HG02938 (cell line): ENCODE measurements around the gene RUVBL1.
"Not testable (repeated sequence)": the region's sequence is repeated elsewhere in the genome, so short reads cannot be mapped to it uniquely, and the experiment has no call there.

Experiments
- ATAC-seq: cut with Tn5 transposase; IDR thresholded peaks from one replicate; pipeline ENCODE4 v1.9.1; 2021; ENCODE audit warnings: mild to moderate bottlenecking, moderate library complexity; ENCODE audit not compliant: unreplicated experiment

RUVBL1 gene

GRCh38 chr3:128123538-128124368, at the start of gene RUVBL1:
TSS of gene RUVBL1 (minus strand) at chr3:128123812. CDS start at chr3:128123724, 88 bp downstream.
- ATAC-seq: peak; percentile 97

GRCh38 chr3:128173200-128173599, 49.6 kb upstream of the RUVBL1 start:
- ATAC-seq: no peak

DNA sequence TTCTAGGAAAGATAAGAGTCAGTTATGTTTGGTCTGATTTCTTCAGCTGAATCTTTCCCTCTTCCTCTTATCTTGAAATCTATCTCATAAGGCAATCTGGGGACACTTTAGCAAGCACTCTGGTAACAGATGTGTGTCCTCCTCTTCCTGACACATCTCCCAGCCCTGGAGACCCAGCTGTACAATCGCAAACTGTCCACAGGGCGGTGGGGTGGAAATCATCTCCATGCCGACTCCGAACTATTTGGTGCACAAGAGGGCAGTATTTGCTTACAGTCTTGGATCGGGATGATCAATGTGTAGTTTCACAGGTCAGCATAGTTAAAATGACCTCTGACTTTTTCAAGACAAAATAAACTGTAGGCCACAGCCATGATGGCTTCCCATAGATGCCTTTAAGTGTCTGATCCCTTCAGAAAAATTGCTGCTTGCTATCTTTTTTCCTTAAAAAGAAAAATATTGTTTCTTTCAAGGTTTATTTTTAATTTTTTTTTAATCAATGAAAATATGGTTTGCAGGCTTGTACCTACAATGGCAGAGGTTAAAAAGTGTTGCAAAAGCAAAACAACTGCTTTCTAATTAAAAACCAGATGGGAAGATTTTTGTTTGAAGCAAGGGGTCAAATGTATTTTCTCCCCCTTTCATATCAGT, 47.4 kb upstream of the RUVBL1 start:
- no peak for ATAC-seq

DNA sequence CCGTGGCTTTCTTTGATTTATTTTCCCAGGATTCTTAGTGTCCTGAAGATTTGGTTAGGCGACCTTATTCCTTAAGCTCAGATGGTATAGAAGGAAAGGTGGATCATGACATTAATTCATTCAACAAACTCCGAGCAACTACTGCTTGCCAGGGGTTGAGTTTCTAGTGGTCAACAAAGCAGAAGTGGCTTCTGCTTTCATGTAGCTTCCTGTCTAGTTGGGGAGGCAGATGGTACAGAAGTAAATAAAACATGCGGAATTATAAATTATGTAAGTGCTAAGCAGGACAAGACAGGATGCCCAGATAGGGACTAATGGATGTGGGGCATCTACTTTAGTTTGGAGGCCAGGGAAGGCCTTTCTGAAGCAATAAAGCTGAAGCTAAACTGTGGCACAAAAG, 45.2 kb upstream of the RUVBL1 start:
- ATAC-seq: no peak

DNA sequence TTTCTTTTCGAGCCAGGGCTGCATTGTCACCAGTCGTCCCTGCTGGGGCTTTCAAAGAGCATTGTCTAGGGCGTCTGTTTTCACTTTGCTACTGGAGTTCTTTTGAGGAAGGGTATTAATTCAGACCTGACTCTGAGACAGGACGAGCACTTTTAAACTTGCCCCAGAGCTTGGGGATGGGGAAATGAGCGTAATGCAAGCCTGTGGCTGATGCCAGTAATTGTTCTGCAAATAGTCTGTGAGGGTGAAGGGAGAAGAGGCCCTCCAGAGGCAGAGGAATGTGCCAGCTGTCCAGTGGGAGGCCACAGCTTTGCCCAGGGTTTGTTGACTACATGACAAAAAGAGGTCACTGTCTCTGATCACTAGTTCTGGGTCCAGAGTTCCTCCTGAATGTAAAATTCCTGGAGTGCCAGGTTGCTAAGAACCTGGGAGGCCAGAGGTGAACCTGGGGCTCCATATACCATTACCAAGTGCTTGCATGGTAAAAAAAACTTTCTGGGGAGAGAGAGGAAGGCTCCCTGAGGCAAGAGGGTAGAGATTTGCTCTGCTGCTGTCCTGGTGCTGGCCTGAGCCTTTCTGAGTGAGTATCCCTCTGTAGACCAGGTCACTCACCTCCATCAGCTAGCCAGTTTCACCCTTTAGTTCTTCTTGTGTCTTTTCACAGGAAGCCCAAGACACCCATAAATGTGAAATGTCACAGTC, 44.5 kb upstream of the RUVBL1 start:
- ATAC-seq: no peak

DNA sequence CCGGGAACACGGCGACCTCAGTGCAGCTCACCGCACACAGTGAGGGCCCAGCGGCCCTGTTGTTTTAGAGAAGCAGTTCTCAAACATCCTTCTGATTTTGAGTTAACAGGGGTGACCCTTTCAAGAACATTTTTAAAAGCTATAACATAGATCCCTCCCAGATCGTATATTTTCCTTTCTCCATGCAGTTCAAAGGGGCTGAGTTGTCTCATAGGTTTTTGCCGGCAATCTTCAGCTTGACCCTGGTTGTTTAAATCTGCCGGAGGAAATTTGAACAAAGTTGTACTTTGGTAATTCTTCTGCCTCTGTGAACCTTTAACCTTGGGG, 44.0 kb upstream of the RUVBL1 start:
- no peak for ATAC-seq

DNA sequence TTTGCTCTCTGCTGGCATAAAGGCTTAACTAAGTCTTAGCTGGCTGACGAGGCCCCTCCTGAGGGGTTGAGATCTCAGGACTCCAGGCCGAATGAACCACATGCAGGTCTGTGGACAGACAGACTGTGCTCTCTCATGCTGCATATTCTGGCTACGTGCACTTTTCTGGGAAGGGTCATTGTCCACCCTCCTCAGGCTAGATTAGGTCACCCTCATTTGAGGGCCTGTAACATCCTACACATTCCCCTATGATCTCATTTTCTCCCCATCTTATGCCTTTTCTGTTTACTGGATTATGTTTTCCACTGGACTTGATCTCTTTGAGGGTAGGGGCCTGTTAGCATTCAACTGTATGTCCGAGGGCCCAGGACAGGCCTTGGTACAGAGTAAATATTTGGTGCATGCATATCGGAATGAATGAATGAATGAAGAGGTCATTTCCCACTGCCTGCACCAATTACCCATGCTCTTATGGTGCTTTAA, 43.4 kb upstream of the RUVBL1 start:
- no peak for ATAC-seq

- ATAC-seq: no peak
Observed at GRCh38 chr3:128163432-128163831, 39.8 kb upstream of the RUVBL1 start.

DNA sequence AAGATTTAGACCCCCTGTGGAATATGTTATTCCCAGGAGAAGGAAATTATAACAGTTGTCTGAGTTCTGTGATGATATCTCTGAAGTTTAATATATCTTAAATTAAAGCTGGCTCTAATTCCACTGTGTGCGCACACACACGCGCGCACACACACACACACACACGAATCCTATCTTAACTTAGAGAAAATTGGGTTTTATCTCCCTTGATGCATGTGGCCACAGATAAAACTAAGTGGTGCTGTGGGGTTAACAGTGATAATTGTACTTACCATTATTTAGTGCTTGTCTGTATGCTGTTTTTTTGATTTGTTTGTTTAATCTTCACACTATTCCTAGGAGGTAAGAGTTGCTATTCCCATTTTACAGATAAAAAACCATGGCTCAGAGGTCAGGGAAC, 37.0 kb upstream of the RUVBL1 start:
- no peak for ATAC-seq

DNA sequence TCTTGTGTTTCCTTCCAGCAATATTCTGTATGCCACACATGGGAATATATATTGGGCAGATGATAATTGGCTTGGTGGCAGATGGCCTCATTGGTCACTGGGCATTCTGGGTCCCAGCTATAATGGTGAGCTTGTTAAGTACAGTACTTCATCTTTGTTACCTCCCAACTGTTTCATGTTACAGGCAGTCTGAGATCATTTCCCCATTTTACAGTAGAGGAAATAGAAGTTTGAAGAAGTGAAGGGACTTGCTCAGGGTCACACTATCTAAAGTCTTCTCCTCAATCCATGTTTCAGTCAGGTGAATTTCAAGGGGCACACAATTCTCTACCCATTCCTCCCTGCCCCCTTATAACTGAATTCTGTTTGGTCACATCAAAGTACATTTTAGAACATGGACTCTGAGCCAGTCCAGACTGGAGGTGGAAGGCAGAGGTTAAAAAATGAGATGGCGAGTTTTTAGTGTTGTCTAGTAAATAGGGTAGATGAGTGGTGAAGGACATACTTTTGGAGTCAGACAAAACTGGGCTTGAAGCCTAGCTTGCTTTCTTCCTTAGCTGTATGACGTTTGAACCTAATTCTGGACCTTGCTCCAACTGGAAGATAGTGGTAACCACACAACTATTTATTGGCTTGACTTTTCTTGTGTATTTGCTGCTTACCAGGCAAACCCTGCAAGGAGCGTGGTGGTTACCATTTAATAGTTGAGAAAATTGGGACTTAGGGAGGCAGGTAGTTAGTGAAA, 32.2 kb upstream of the RUVBL1 start:
- no peak for ATAC-seq

DNA sequence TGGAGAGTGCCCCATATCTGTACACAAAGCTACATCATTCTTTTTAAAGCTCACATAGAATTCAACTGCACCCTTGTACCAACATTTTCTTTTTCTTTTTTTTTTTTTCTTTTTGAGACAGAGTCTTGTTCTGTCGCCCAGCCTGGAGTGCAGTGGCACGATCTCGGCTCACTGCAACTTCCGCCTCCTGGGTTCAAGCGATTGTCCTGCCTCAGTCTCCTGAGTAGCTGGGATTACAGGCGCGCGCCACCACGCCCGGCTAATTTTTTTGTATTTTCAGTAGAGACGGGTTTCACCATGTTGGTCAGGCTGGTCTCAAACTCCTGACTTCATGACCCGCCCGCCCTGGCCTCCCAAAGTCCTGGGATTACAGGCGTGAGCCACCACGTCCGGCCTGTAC, 30.7 kb upstream of the RUVBL1 start:
- ATAC-seq: not testable (repeated sequence)

DNA sequence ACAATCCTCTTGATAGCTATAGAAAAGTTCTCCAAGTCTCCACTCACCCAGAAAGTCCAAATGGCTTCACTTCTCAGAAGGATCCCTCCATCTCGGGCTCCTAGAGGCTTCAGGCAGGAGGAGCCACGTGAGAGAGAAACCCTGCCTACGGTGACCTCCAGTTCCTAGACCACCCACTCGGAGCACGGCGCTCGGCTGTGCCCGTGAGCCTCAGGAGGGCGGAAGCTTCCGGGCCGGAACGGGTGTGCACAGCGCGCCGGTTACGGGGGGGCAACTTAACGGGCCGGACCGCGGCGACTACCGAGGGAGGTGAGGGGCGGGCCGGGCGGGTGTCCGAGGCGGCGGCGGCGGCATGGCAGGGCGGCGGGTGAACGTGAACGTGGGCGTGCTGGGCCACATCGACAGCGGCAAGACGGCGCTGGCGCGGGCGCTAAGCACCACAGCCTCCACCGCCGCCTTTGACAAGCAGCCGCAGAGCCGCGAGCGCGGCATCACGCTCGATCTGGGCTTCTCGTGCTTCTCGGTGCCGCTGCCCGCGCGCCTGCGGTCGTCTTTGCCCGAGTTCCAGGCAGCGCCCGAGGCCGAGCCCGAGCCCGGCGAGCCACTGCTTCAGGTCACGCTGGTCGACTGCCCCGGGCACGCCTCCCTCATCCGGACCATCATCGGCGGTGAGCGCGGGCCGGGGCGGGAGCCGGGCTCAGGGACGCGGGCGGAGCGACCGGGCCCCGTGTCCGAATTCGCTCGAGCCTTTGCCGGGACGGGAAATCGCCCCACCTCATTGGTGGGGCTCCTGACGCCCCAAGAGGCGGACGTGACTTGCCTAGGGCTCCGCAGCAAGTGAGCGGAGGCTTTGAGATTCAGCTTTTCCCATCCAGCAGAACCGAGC, 29.8 kb upstream of the RUVBL1 start, which contains the start of gene EEFSEC:
Gene EEFSEC (plus strand): TSS at position 326 of the 886 bp plus-strand sequence. CDS start 27 bp downstream, at position 353.
- peak; percentile 79 for ATAC-seq

DNA sequence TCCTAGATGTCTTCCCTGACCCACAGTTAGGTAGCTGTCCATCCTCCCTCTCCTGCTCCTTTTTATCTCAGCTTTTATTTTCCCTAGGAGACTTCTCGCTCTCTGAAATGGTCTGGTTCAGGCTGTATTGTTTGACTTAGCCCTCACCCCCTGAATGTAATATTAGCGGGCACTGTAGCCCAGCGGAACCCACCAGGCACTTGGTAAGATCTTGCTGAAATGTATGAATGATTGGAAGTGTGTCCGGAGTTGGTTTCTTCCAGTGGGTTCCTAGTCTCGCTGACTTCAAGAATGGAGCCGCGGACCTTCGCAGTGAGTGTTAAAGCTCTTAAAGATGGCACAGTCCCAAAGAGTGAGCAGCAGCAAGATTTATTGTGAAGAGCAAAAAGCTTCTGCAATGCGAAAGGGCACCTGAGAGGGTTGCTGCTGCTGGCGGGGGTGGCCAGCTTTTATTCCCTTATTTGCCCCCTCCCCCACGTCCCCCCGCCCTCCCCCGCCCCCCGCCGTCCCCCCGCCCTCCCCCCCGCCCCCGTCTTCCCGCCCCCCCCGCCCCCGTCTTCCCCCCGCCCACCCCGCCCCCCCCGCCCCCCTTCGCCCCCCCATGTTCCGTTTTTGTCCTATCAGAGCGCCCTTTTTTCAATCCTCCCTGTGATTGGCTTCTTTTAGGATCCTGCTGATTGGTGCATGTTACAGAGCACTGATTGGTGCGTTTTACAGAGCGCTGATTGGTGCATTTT, 29.0 kb upstream of the RUVBL1 start:
- ATAC-seq: peak; percentile 50

GRCh38 chr3:128151758-128152274, 28.2 kb upstream of the RUVBL1 start:
- ATAC-seq: no peak

DNA sequence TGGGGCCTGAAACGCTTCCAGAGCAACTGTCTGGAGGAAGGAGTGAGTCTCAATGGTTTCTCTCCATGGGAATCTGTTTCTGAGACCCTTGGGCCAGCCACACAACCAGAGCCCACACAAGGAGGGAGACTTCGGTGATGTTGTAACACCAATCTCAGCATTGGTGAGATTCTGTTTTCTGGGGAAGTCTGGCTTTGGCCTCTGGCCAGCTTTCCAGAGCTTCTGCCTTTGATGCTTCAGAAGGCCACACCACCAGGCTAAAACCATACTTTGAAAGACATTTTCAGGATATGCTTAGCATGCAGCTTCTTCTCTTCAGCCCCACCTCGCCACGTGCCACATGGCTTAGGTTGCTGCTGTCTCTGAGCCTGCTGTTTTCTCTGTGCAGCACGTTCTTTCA, 26.0 kb upstream of the RUVBL1 start:
- no peak for ATAC-seq

DNA sequence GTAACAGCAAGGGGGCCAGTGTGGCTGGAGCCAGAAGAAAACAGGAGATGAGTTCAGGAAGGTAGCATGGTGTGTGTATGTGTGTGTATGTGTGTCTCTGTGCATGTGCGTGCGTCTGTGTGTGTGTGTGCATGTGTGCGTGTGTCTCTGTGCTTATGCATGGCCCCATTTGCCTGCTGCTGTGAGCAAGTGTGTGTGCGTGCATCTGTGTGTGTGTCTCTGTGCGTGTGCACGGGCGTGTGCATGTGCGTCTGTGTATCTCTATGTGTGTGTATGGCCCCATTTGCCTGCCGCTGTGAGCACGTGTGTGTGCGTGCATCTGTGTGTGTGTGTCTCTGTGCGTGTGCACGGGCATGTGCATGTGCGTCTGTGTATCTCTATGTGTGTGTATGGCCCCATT, 22.6 kb upstream of the RUVBL1 start:
- ATAC-seq: no peak

DNA sequence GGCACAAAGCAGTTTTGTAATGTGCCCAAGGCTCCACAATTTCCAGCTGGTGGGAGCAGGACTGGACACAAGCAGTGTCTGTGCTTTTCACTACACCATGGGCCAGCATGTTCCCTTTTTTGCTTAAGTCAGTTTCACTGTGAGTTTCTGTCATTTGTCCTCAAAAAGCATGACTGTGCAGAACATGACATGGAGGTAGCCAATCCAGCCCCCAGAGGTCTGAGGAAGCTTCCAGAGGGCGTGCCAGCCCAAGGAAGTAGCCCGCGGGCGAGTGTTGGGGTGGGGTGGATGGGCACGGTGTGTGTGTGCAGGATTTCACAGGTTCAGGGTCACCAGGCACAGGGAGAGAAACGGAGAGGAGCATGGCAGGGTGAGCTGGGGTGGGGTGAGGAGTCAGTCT, 21.7 kb upstream of the RUVBL1 start:
- no peak for ATAC-seq

DNA sequence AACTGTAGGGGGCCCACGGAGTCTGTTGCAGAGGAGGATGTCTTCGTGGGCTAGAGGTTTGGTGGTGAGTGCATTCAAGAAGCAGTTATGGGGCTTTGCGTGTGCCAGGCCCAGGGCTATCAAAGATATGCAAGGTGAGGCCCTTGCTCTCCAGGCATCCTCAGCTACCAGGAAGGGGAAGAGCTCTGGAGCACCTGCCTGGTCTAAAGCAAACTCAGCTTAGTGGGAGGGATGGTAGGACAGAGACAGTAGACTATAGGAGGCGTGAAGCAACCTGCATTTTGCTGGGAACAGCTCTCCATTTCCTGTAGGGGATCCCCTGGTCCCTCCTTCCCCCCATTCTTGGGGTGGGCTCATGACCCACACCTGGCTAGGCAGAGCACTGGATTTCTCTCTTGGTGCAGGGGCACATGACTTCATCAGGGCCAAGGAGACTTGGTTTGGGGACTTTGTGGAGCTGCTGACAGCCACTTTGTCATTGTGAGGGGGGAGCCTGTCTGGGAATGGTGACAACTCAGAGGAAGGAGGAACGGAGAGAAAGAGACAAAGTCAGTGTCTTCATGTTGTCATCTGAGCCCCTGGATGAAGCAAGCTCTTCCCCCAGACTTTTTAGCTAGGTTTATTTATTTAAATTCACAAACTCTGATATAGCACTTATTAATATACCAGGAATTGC, 21.0 kb upstream of the RUVBL1 start:
- no peak for ATAC-seq

DNA sequence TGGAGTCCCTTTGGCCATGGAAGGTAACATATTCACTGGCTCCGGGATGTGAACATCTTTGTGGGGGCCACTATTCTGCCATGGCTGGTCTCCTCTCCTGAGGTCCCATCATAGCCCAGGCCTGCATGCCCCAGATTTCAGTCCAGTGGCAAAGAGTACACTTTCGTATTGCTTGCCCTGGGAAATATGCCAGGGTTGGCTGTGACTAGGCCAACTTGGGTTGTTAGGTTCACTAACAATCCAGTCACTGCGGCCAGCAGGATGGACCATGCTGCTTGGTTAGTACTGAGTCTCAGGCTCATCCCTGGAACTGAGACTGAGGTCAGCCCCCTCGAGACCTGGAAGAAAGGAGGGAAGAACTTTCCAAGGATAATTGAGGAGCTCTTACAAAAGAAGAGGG, 19.9 kb upstream of the RUVBL1 start:
- ATAC-seq: no peak
